ENCODE results near the gene TNFSF8.

DNA sequence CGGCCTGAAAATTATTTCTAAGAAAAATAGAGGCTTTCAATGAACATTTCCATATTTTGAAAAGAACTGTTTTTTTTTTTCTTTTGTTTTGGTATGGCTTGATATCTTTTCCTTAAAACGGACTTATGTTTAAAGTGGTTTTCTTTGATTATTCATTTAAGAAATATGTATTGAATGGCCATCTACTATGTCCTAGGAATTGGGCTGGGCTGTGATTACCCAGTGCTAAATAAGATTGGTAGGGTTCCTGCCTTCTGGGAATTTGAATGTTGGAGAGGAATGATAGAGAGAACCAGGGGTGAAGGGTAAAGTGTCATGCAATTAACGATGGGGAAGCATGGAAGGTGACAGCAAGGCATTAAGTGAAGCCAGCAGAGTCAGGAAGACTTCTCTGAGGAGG lies 33.2 kb downstream of the TNFSF8 start:
- TF ChIP-seq CTCF (conservative IDR thresholded peaks at IDR 0.05), result no peak
- no peak for TF ChIP-seq EZH2 (IDR thresholded peaks at IDR 0.05; ENCODE audit: low read depth)

All from PC-9 (cell line).